Uterus (tissue), 4 donors: ENCODE measurements around the gene CCL4L2. TPM values are rescaled to one million over a fixed set of nuclear protein-coding genes. Genes with fewer than 3 reads are reported as not detected.
"Not testable (repeated sequence)": the region's sequence is repeated elsewhere in the genome, so short reads cannot be mapped to it uniquely, and the experiment has no call there.

ENCODE experiments used
- DNase-seq, 2 donors: peaks; one replicate each; pipeline ENCODE4 v3.0.0-alpha.2; 2019 to 2020
- H3K27ac ChIP-seq, 2 donors: fragments of 200-600 bp; sonication (generic); 1 replicate in 1 of 2; 2 replicates in 1 of 2; pipeline ENCODE4 v1.5.1; 2016 to 2018
- H3K27me3 ChIP-seq, 2 donors: fragments of 200-600 bp; sonication (generic); one replicate each; pipeline ENCODE4 v1.5.1; 2018 to 2019; ENCODE audit warnings: control low read depth in 1 of 2
- H3K36me3 ChIP-seq, 2 donors: fragments of 200-600 bp; sonication (generic); one replicate each; pipeline ENCODE4 v1.5.1; 2019; ENCODE audit warnings: control low read depth in 1 of 2
- H3K4me1 ChIP-seq, 2 donors: fragments of 200-600 bp; sonication (generic); one replicate each; pipeline ENCODE4 v1.5.1; 2018 to 2019; ENCODE audit warnings: control low read depth in 1 of 2
- H3K4me3 ChIP-seq, 2 donors: fragments of 200-600 bp; sonication (generic); 1 replicate in 1 of 2; 2 replicates in 1 of 2; pipeline ENCODE4 v1.5.1; 2018 to 2019; ENCODE audit warnings: mild to moderate bottlenecking in 1 of 2
- H3K9me3 ChIP-seq, 2 donors: fragments of 200-600 bp; sonication (generic); one replicate each; pipeline ENCODE4 v1.5.1; 2019; ENCODE audit warnings: control low read depth in 1 of 2
- POLR2A ChIP-seq, 2 donors: fragments of 450-650 bp; IDR thresholded peaks; one replicate each; pipeline ENCODE4 v1.6.1; 2016; ENCODE audit warnings: antibody characterized with exemption in 2 of 2, mild to moderate bottlenecking in 1 of 2, moderate library complexity in 1 of 2
- intact Hi-C: fragments of 100-400 bp; cut with DNase I; formaldehyde crosslinking; loops from one replicate; pipeline ENCODE4 v1.15.1; 2023; ENCODE audit warnings: low total_unique reads
- total RNA-seq, 4 donors: library from RNA; depleted of rRNA in 3 of 4; stranded (reverse); fragments of >200 nt in 3 of 4; gene quantifications; one replicate each; pipeline versions ENCODE4 v1.1.0 to v1.2.4, GENCODE V29; 2014 to 2023
- TF ChIP-seq, protein P1 (sequence below), 4 experiments: fragments of 200-600 bp in 2 of 4; fragments of 450-650 bp in 2 of 4; sonication (generic) in 2 of 4; IDR thresholded peaks; one replicate each; pipeline ENCODE4 v1.5.1; 2016 to 2019; ENCODE audit warnings: antibody characterized with exemption in 4 of 4, mild to moderate bottlenecking in 2 of 4, moderate library complexity in 1 of 4
- donor health status: DM: yes; HTN: yes; CAD: no.

The CCL4L2 gene
- total RNA-seq, 4 donors from 2014 or later = 6.7 TPM; not detected in 3

DNA sequence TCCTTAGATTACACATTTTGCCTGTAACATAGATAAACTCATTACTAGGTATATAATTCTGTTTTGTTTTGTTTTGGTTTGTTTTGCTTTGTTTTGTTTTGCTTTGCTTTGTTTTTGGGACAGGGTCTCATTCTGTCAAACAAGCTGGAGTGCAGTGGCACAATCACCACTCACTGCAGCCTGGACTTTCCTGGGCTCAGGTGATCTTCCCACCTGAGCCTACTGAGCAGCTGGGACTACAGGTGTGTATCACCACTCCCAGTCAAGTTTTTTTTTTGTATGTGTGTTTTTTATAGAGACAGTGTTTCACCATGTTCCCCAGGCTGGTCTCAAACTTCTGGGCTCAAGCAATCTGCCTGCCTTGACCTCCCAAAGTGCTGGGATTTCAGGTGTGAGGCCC lies 1.3 kb upstream of the CCL4L2 start:
- H3K4me3 ChIP-seq = no peak overlapping the region
- H3K27me3 ChIP-seq = no peaks in the 10 kb centered on the region
- H3K27ac ChIP-seq = no peak overlapping the region
- TF ChIP-seq, protein P1, sequence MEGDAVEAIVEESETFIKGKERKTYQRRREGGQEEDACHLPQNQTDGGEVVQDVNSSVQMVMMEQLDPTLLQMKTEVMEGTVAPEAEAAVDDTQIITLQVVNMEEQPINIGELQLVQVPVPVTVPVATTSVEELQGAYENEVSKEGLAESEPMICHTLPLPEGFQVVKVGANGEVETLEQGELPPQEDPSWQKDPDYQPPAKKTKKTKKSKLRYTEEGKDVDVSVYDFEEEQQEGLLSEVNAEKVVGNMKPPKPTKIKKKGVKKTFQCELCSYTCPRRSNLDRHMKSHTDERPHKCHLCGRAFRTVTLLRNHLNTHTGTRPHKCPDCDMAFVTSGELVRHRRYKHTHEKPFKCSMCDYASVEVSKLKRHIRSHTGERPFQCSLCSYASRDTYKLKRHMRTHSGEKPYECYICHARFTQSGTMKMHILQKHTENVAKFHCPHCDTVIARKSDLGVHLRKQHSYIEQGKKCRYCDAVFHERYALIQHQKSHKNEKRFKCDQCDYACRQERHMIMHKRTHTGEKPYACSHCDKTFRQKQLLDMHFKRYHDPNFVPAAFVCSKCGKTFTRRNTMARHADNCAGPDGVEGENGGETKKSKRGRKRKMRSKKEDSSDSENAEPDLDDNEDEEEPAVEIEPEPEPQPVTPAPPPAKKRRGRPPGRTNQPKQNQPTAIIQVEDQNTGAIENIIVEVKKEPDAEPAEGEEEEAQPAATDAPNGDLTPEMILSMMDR (IDR thresholded peaks at IDR 0.05) = no peak
- no peak for TF ChIP-seq POLR2A (IDR thresholded peaks at IDR 0.05)
- no peaks in the 10 kb centered on the region for H3K4me1 ChIP-seq
- no peak for DNase-seq
- intact Hi-C loops = no loop called here
- H3K9me3 ChIP-seq = no peaks in the 10 kb centered on the region
- no peaks in the 10 kb centered on the region for H3K36me3 ChIP-seq

- DNase-seq, H3K4me1 ChIP-seq, intact Hi-C loops: not testable (repeated sequence)
Measured at GRCh38 chr17:36211484-36212271, 815 bp downstream of the CCL4L2 start.

GRCh38 chr17:36212272-36212605 lies 1.4 kb downstream of the CCL4L2 start:
- DNase-seq = no peak
- H3K9me3 ChIP-seq = no peaks in the 10 kb centered on the region
- TF ChIP-seq, protein P1 (IDR thresholded peaks at IDR 0.05) = no peak
- TF ChIP-seq POLR2A (IDR thresholded peaks at IDR 0.05) = no peak
- H3K4me3 ChIP-seq = no peak overlapping the region
- no peak overlapping the region for H3K27ac ChIP-seq
- no peaks in the 10 kb centered on the region for H3K36me3 ChIP-seq
- no peaks in the 10 kb centered on the region for H3K4me1 ChIP-seq
- intact Hi-C loops = no loop called here
- no peaks in the 10 kb centered on the region for H3K27me3 ChIP-seq

More at GRCh38 chr17:36211484-36212271, 815 bp downstream of the CCL4L2 start:
- not testable (repeated sequence) for H3K27ac ChIP-seq, H3K36me3 ChIP-seq, H3K9me3 ChIP-seq, H3K27me3 ChIP-seq, H3K4me3 ChIP-seq

GRCh38 chr17:36212966-36213365 lies 2.1 kb downstream of the CCL4L2 start:
- Histone ChIP-seq H3K36me3 (no peaks in the 10 kb centered on the region), H3K27me3 (no peaks in the 10 kb centered on the region), H3K9me3 (no peaks in the 10 kb centered on the region), H3K4me3 (no peak overlapping the region), H3K4me1 (no peaks in the 10 kb centered on the region), H3K27ac (no peak overlapping the region)
- no peak for TF ChIP-seq POLR2A (IDR thresholded peaks at IDR 0.05)
- TF ChIP-seq, protein P1 (IDR thresholded peaks at IDR 0.05) = no peak
- DNase-seq = no peak
- intact Hi-C loops = no loop called here

DNA sequence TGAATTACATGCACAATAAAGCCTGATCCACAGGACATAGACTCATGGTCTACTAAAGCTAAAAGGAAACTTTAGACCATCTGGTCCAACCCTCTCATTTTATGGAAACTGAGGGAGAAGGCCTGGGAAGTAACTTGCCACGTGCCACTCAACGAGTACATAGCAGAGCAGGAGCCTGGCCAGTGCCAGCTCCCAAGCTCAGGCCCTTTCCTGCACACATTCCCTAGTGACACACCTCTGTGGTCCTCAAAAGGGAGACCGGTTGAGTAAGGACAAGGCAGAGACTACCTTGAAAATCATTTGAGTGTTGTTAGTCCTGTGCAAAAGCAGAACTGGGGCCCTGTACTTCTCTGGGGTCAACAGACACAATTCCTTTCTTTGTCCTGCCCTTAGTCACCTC lies 2.8 kb downstream of the CCL4L2 start:
- no peak for DNase-seq
- H3K4me1 ChIP-seq = no peaks in the 10 kb centered on the region
- no peak overlapping the region for H3K4me3 ChIP-seq
- H3K36me3 ChIP-seq = no peaks in the 10 kb centered on the region
- H3K27ac ChIP-seq = no peak overlapping the region
- TF ChIP-seq, protein P1 (IDR thresholded peaks at IDR 0.05) = no peak
- TF ChIP-seq POLR2A (IDR thresholded peaks at IDR 0.05) = no peak
- no peaks in the 10 kb centered on the region for H3K9me3 ChIP-seq
- intact Hi-C loops = no loop called here
- no peaks in the 10 kb centered on the region for H3K27me3 ChIP-seq
